Smooth muscle cell (in vitro differentiated cells): ENCODE measurements around the gene UQCR10. TPM values are rescaled to one million over a fixed set of nuclear protein-coding genes. Genes with fewer than 3 reads are reported as not detected.

Experiments
- DNase-seq: peaks from one replicate; lab custom pipeline; 2025; ENCODE audit not compliant: unreplicated experiment; lab: John Stamatoyannopoulos, UW
- H2AFZ ChIP-seq: fragments of 200-600 bp; sonication (generic); 2 replicates; pipeline ENCODE4 v1.6.0; 2016; ENCODE audit warnings: antibody characterized with exemption, low read depth, mild to moderate bottlenecking
- H3F3A ChIP-seq: fragments of 200-600 bp; sonication (generic); 2 replicates; pipeline ENCODE4 v1.6.0; 2017; ENCODE audit warnings: antibody characterized with exemption, low read depth
- H3K27ac ChIP-seq: fragments of 200-600 bp; sonication (generic); 2 replicates; pipeline ENCODE4 v1.5.1; 2016; ENCODE audit warnings: low read depth, mild to moderate bottlenecking
- H3K27me3 ChIP-seq: fragments of 200-600 bp; sonication (generic); 2 replicates; pipeline ENCODE4 v1.6.1; 2016; ENCODE audit warnings: low read depth, mild to moderate bottlenecking
- H3K36me3 ChIP-seq: fragments of 200-600 bp; sonication (generic); 2 replicates; pipeline ENCODE4 v1.5.1; 2016; ENCODE audit warnings: low read depth
- H3K4me1 ChIP-seq: fragments of 200-600 bp; sonication (generic); 2 replicates; pipeline ENCODE4 v1.5.1; 2016; ENCODE audit warnings: low read depth
- H3K4me2 ChIP-seq: fragments of 200-600 bp; sonication (generic); 2 replicates; pipeline ENCODE4 v1.6.0; 2016; ENCODE audit warnings: mild to moderate bottlenecking
- H3K4me3 ChIP-seq: fragments of 200-600 bp; sonication (generic); 2 replicates; pipeline ENCODE4 v1.5.1; 2016; ENCODE audit warnings: mild to moderate bottlenecking
- H3K79me2 ChIP-seq: fragments of 200-600 bp; sonication (generic); 2 replicates; pipeline ENCODE4 v1.6.0; 2016; ENCODE audit warnings: low read depth, mild to moderate bottlenecking
- H3K9ac ChIP-seq: fragments of 200-600 bp; sonication (generic); 2 replicates; pipeline ENCODE4 v1.6.0; 2016; ENCODE audit warnings: low read depth
- H3K9me3 ChIP-seq: fragments of 200-600 bp; sonication (generic); replicated peaks from 2 replicates; pipeline ENCODE4 v1.5.1; 2016; ENCODE audit warnings: low read depth
- H4K20me1 ChIP-seq: fragments of 200-600 bp; sonication (generic); 2 replicates; pipeline ENCODE4 v1.6.0; 2016; ENCODE audit warnings: low read depth
- whole genome bisulfite sequencing: methylation state at CpG from one replicate; pipeline ENCODE4 v1.1.7; 2016; ENCODE audit warnings: low lambda C conversion rate; 5-methylcytosine and 5-hydroxymethylcytosine counted together
- polyA plus RNA-seq: library from polyadenylated mRNA; unstranded; fragments of >200 nt; fragmentation: Nextera tagmentation; extraction: Ambion mirVana; gene quantifications from 2 replicates; pipeline ENCODE4 v1.2.1, GENCODE V29; 2016
- total RNA-seq: library from RNA; depleted of rRNA; stranded (reverse); fragments of >200 nt; gene quantifications from 2 replicates; pipeline ENCODE4 v1.2.3, GENCODE V29; 2014
- TF ChIP-seq, protein P1 (sequence below): fragments of 200-600 bp; sonication (generic); IDR thresholded peaks from 2 replicates; pipeline ENCODE4 v1.5.1; 2017; ENCODE audit warnings: borderline replicate concordance, mild to moderate bottlenecking, antibody characterized with exemption; ENCODE audit not compliant: insufficient read depth, poor library complexity, severe bottlenecking

The UQCR10 gene
- total and polyA plus RNA-seq, 2 experiments from 2014 or later, result 102 to 296 TPM

DNA sequence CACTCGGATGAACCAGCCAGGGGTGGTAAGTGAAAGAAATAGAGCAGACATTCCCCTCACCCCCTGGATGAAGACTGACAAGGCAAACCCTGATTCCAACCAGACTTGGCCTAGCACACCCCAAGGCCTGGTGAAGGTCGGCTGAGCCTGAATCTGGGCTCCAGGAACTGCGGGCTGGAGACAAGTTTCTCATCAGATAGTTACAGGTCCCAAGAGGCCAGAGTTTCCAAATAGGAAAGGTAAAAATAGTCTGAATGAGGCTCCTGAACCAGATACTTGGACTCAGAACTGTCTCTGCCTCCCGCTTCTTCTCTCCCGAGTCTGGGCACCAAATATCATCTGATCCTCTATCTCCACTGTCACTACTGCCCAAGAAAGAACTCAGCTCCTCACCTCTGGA, 8.2 kb upstream of the UQCR10 start:
- H3K9me3 ChIP-seq, result no peaks in the 10 kb centered on the region
- H3K27me3 ChIP-seq, result no peaks in the 10 kb centered on the region
- no peak for DNase-seq
- H3K36me3 ChIP-seq, result no peaks in the 10 kb centered on the region
- H3K27ac ChIP-seq, result no peak overlapping the region
- no peak overlapping the region for H2AFZ ChIP-seq
- peaks cover 16% of the 10 kb centered on the region for H4K20me1 ChIP-seq
- TF ChIP-seq, protein P1, sequence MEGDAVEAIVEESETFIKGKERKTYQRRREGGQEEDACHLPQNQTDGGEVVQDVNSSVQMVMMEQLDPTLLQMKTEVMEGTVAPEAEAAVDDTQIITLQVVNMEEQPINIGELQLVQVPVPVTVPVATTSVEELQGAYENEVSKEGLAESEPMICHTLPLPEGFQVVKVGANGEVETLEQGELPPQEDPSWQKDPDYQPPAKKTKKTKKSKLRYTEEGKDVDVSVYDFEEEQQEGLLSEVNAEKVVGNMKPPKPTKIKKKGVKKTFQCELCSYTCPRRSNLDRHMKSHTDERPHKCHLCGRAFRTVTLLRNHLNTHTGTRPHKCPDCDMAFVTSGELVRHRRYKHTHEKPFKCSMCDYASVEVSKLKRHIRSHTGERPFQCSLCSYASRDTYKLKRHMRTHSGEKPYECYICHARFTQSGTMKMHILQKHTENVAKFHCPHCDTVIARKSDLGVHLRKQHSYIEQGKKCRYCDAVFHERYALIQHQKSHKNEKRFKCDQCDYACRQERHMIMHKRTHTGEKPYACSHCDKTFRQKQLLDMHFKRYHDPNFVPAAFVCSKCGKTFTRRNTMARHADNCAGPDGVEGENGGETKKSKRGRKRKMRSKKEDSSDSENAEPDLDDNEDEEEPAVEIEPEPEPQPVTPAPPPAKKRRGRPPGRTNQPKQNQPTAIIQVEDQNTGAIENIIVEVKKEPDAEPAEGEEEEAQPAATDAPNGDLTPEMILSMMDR, result no peak
- H3K4me2 ChIP-seq, result no peak overlapping the region
- H3K9ac ChIP-seq, result no peak overlapping the region
- 88% methylated on average over 5 of the region's 5 CpGs for WGBS
- no peaks in the 10 kb centered on the region for H3K79me2 ChIP-seq
- H3K4me3 ChIP-seq, result no peak overlapping the region
- H3K4me1 ChIP-seq, result no peaks in the 10 kb centered on the region
- H3F3A ChIP-seq, result no peaks in the 10 kb centered on the region

DNA sequence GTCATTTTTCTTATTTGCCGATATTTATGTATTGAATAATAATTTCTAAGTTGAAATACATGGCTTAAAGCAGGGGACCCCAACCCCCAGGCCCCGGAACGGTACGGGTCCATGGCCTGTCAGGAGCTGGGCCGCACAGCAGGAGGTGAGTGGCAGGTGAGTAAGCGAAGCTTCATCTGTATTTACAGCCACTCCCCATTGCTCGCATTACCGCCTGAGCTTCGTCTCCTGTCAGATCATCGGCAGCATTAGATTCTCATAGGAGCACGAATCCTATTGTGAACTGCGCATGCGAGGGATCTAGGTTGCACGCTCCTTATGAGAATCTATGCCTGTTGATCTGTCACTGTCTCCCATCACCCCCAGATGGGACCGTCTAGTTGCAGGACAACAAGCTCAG, 4.9 kb upstream of the UQCR10 start:
- no peaks in the 10 kb centered on the region for H3K27me3 ChIP-seq
- no peak for DNase-seq
- no peaks in the 10 kb centered on the region for H3F3A ChIP-seq
- no peak overlapping the region for H3K4me2 ChIP-seq
- no peak overlapping the region for H3K4me3 ChIP-seq
- no peaks in the 10 kb centered on the region for H3K4me1 ChIP-seq
- no peak overlapping the region for H2AFZ ChIP-seq
- H3K36me3 ChIP-seq, result no peaks in the 10 kb centered on the region
- peaks cover 10% of the 10 kb centered on the region for H4K20me1 ChIP-seq
- no peak overlapping the region for H3K9ac ChIP-seq
- WGBS, result 85% methylated on average over 15 of the region's 15 CpGs
- TF ChIP-seq, protein P1, result no peak
- no peak overlapping the region for H3K27ac ChIP-seq
- H3K79me2 ChIP-seq, result peaks cover 10% of the 10 kb centered on the region
- no peaks in the 10 kb centered on the region for H3K9me3 ChIP-seq

DNA sequence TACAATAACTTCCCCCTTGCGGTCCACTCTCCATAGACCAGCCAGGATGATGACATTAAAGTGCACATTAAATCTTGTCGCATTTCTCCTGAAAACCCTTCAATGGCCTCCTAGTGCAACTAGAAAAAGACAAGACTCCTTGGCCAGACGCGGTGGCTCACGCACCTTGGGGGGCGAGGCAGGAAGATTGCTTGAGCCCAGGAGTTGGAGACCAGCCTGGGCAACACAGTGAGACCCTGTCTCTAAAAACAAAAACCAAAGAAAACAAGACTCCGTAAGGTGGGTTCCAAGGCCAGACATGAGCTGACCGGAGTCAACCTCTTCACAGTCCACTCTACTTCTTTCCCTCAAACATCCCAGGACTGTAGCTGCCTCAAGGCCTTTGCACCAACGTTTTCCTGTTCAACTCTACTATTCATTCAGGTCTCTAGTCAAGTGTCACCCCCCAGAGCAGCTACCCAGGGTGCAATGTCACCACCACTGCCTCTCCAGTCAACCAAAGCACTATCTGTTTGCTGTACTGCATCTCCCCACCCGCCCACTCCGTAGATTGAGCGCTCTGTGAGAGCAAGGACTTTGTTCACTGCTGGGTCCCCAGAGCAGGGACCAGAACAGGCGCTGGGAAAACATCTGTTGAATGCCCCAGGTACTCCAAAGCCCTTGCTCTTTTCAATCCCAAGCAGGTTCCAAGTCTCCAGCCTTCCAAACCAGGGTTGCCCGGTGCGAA, 1.1 kb upstream of the UQCR10 start:
- 57% methylated on average over 15 of the region's 15 CpGs for WGBS
- Histone ChIP-seq H3K27me3 (no peaks in the 10 kb centered on the region), H3K79me2 (peaks cover 34% of the 10 kb centered on the region), H3K27ac (peak overlapping the region; percentile 81), H4K20me1 (no peaks in the 10 kb centered on the region), H3K9ac (peak overlapping the region; percentile 94), H3K4me2 (peak overlapping the region; percentile 100), H3K9me3 (no peaks in the 10 kb centered on the region), H3K4me1 (peaks cover 9% of the 10 kb centered on the region), H3K36me3 (peaks cover 5% of the 10 kb centered on the region), H3K4me3 (peak overlapping the region; percentile 95), H2AFZ (peak overlapping the region; percentile 92), H3F3A (peaks cover 3% of the 10 kb centered on the region)
- no peak for DNase-seq
- TF ChIP-seq, protein P1, result no peak
